Endothelial cell of umbilical vein (primary cell): Measurements from ENCODE around the gene BTN1A1.

Source experiments
- EZH2 ChIP-seq: IDR thresholded peaks from 2 replicates; pipeline ENCODE4 v1.6.1; 2012; ENCODE audit warnings: borderline replicate concordance, low read depth, mild to moderate bottlenecking, moderate library complexity, low read length, inconsistent platforms; ENCODE audit not compliant: severe bottlenecking
- MAX ChIP-seq: IDR thresholded peaks from 2 replicates; pipeline ENCODE4 v1.6.1; 2011; ENCODE audit not compliant: insufficient read depth, insufficient read length
- MYC ChIP-seq: IDR thresholded peaks from one replicate; pipeline ENCODE4 v1.6.1; 2011; ENCODE audit warnings: mild to moderate bottlenecking, low read depth, low read length
- POLR2A ChIP-seq: IDR thresholded peaks from 2 replicates; pipeline ENCODE4 v1.6.1; 2012; ENCODE audit warnings: low read depth, mild to moderate bottlenecking, control low read depth, low read length
- POLR2AphosphoS5 ChIP-seq: IDR thresholded peaks from 2 replicates; pipeline ENCODE4 v1.6.1; 2012; ENCODE audit warnings: low read depth, mild to moderate bottlenecking, control low read depth, low read length, moderate library complexity; ENCODE audit not compliant: insufficient read depth
- TF ChIP-seq, protein P1 (sequence below), 2 donors: IDR thresholded peaks; 1 replicate in 1 of 2; 2 replicates in 1 of 2; pipeline ENCODE4 v1.5.1; 2011; ENCODE audit warnings: low read length in 2 of 2, mild to moderate bottlenecking in 2 of 2, moderate library complexity in 2 of 2, control low read depth in 1 of 2, inconsistent platforms in 1 of 2, low read depth in 1 of 2; ENCODE audit not compliant: insufficient read depth in 1 of 2; ENCODE audit errors: extremely low read depth in 1 of 2

GRCh38 chr6:26552205-26552604, 52.1 kb downstream of the BTN1A1 start:
- no peak for TF ChIP-seq MYC
- TF ChIP-seq, protein P1, sequence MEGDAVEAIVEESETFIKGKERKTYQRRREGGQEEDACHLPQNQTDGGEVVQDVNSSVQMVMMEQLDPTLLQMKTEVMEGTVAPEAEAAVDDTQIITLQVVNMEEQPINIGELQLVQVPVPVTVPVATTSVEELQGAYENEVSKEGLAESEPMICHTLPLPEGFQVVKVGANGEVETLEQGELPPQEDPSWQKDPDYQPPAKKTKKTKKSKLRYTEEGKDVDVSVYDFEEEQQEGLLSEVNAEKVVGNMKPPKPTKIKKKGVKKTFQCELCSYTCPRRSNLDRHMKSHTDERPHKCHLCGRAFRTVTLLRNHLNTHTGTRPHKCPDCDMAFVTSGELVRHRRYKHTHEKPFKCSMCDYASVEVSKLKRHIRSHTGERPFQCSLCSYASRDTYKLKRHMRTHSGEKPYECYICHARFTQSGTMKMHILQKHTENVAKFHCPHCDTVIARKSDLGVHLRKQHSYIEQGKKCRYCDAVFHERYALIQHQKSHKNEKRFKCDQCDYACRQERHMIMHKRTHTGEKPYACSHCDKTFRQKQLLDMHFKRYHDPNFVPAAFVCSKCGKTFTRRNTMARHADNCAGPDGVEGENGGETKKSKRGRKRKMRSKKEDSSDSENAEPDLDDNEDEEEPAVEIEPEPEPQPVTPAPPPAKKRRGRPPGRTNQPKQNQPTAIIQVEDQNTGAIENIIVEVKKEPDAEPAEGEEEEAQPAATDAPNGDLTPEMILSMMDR (IDR thresholded peaks at IDR 0.05; ENCODE audit: extremely low read depth in 1 of 2, insufficient read depth in 1 of 2, low read depth in 1 of 2, low read length in 2 of 2): no peak
- TF ChIP-seq MAX: no peak
- TF ChIP-seq EZH2: no peak
- no peak for TF ChIP-seq POLR2AphosphoS5
- TF ChIP-seq POLR2A: no peak
